CD4-positive, alpha-beta T cell treated with Interleukin-2 at 100 ng/mL for 4 hours (primary cell): ENCODE measurements around the gene MRTFA.
"Not testable (repeated sequence)": the region's sequence is repeated elsewhere in the genome, so short reads cannot be mapped to it uniquely, and the experiment has no call there.

Experiments used
- DNase-seq: peaks from one replicate; pipeline ENCODE4 v3.0.0-alpha.2; 2020; ENCODE audit warnings: low spot score

MRTFA gene

DNA sequence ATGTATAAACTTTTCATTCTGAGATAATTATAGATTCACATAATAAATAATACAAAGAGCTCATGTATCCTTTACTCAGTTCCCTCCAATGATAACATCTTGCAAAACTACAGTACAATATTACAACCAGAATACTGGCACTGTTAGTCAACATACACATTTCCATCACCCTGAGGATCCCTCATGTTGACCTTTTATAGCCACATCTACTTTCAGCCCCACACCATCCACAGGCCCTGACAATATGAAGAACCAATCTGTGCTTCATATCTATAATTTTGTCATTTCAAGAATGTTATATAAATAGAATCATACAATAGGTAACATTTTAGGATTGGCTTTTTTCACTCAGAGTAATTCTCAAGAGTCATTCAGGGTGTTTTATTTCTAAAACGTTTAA, 115.5 kb downstream of the MRTFA start:
- no peak for DNase-seq

DNA sequence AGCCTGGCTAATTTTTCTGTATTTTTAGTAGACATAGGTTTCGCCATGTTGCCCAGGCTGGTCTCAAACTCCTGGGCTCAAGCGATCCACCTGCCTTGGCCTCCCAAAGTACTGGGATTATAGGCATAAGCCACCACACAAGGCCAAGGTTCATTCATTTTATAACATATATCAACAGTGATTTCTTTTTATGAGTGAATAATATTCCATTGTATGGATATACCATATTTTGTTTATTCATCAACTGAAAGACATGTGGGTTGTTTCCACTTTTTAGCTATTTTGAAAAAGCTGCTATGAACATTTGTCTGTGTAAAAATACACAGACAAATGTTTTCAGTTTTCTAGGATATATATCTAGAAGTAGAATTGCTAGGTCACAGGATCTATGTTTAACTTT, 116.0 kb downstream of the MRTFA start:
- no peak for DNase-seq

DNA sequence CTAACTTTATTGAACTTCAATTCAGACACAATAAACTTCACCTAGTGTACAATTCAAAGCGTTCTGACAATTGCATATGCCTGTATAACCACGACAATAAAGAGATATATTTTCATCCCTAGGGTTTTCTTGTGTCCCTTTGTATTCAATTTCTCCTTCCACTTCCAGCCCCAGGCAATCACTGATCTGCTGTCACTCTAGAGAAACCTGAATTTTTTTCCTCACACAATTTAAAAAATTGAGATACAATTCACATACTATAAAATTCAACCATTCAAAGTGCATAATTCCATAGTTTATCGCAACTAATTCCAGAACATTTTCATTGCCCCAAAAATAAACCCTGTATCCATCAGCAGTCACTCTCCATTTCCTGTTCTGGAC, 116.6 kb downstream of the MRTFA start:
- DNase-seq = no peak

DNA sequence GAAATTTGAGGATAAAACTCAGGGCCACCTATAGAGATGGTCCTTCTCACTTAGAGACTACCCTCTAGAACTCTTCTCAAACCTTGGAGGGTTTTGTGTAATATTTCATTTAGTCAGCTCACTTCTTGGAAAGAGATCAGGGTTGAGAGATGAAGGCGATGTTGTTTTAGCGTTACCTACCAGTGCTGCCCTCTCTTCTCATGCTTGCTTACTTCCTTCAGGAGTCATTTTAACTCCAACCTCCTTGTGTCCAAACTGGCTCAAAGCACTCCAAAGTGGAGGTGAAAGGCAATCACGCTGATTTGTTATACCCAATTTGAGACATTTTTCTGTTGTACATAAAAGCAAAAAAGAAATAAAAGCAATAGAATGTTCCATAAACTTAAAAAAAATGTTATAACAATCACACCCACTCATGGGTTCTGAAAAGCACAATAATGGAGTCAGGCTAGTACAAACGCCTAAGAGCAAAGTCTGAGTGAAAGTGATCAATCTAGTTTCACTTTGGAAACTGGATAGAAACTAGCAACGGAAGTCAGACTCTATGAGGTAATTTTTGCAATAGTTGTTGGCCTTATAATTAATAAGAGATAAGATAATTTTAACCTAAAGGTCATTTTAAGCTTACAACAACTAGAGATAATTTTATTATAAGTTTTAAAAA, 117.1 kb downstream of the MRTFA start:
- DNase-seq = peak; percentile 57

DNA sequence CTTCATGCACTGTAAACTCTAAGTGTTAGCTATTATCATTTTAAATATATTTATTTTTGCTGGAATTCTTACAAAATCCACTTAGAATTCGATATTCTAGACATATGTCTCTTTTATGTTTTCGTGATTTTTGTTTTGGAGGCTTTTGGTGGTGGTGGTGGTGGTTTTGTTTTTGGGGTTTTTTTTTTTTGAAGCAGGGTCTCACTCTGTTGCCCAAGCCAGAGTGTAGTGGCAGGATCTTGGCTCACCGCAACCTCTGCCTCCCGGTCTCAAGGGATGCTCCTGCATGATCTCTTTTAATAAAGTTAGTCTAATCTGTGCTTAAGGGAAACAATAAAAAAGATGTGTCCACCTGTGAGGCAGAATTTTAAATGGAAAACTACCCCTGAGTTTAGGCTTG, 117.7 kb downstream of the MRTFA start:
- no peak for DNase-seq

DNA sequence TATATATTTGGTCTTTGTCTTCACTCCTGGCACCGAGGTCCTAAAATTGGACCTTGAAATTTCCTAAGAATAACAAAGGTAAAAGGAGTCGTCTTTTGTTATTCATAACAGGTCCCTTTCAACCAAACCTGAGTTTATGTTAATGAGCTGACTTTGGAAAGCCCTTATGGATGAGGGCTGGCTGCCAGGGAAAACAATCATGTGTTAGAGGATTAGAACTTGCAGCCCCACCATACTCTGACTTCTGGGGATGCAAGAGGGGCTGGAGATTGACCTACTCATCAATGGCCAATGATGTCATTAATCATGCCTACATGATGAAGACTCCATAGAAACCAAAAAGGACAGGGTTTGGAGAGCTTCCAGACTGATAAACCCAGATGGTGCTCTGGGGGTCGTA, 118.9 kb downstream of the MRTFA start:
- DNase-seq = no peak

DNA sequence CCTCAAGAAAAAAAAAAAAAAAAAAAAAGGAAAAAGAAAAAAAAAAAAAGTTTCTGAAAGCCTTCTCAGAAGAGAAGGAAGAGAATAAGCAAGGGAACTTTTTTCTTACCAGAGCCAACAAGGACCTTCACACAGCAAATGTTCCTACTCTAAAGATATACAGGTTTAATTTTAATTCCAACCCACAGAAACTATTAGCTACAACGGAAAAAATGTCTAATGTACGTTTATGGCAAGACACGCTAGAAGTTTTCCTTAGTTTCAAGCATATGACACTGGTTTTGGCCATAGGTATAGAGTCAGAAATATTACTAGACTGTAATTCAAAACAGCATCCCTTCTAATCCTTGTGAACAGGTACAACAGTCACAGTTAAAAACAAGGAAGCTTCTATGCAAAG, 120.1 kb downstream of the MRTFA start:
- no peak for DNase-seq

DNA sequence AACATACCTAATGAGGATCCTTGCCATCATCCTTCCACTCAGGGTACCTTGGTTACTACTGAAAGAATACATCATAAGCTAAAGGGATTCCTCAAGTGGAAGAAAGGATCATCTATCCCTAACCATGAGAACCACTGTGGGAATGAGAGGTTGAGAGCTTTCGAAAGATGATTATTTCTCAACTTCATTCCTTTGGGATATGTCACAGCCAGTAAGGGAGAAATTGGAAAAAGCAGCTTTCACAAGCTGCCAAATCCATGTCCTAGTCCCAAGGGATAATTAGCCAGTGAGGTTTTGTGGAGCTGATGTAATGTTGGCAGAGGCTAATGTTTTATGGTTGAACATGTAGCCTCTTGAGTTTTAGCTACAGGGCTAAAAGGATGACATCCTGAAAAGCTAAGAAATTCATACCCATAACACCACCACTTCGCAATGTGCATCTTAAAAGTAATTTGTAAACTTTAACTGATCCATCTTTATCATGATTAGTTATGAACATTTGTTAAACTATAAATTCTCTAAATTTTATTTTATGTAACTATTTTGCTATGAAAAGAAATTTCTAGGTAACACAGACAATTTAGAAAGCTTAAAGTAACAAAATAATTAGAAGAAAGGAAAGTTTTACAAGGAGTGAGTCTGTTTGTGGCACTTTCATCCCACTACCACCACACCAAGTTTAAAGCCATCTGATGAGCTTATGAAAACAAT, 123.9 kb downstream of the MRTFA start:
- DNase-seq = no peak

DNA sequence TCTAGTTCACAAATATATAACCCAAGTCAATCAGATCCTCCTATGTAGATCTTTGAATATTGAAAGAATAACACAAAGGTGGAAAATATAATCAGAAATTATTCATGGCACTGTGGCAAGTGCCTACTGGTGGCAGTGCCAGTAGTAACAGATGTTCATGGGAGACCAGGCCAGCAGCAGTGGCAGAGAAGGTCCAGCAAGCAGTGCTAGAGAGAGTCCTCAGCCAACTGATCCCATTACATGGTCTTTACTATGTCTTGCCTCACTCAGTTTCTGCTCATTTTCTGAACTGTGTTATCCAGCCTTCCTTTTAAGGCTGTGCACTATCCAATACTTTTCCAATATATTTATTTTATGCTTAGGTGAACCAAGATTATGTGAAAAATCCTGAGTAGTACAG, 124.9 kb downstream of the MRTFA start:
- DNase-seq = no peak

DNA sequence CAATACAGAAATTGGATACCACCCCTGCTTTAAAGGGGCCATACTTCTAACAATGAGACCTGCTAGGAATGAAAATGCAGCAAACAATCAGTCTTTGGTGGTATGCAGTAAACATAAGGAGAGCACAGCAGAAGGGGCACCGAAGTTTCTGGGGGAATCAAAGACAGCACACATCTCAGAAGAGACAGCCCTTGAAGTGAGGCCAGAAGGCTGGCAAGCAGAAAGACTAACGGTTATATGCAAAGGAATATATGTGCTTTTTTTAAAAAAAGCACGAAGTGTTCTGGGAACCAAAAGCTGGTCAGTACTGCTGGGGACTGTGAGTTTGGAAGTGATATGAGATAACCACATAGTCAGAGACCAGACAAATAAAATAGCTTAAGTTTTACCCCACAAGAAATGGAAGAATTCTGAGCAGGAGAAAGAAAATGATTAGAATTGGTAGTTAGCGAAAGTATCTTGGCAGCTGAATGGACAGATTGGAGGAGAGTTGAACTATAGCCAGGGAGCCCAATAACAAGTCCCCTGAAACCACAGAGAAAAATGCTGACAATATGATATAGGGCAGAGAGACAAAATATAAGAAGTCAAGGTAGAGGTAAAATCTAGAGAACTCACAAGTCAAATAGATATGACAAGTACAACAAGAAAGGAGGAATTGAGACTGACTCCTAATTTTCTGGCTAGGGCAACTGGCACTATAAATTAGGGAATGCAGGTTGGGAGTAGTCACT, 125.7 kb downstream of the MRTFA start:
- no peak for DNase-seq

DNA sequence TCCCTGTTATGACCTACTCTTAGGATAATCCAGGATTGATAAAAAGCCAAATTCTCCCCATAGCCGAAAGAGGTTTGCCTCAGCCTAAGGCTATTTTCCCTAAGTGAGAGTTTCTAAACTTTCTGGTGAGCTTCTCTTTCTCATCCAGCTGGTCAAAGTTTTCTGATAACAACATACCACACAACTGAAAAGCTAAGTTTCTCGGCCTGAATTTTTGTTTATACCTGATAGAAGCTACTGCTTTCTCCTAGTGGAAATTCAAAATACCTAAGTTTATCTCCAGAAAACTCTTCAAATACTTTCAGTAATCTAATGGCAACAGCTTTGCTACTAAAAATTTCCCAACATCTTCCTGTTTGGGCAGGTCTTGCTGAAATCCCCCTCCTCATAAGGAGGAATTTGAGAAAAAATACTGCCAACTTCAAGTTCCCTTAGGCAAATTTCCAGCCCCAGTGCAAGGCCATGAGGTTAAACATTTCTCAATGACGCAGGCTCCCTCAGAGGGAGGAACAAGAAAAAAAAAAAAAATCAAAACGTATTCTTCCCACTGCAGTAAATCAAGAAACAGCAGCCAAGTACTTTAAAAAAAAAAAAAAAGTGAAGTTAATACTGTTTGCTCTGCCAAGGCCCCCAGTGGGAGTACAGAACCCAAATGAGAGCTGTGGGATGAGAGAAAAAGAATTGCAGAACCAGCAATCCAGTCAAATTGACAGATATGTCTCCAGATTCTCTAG, 127.0 kb downstream of the MRTFA start:
- DNase-seq = no peak

DNA sequence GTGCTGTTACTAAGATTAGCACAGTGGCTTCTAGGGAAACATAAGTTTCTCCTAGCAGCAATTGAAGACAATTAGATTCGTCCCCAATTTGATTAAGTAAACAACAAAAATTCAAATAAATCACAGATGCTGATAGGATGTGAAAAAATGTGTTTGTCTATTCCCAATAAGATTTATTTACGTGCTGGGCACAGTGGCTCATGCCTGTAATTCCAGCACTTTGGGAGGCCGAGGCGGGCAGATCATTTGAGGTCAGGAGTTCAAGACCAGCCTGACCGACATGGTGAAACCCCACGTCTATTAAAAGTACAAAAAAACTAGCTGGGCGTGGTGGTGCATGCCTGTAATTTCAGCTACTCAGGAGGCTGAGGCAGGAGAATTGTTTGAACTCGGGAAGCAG, 128.5 kb downstream of the MRTFA start:
- not testable (repeated sequence) for DNase-seq

DNA sequence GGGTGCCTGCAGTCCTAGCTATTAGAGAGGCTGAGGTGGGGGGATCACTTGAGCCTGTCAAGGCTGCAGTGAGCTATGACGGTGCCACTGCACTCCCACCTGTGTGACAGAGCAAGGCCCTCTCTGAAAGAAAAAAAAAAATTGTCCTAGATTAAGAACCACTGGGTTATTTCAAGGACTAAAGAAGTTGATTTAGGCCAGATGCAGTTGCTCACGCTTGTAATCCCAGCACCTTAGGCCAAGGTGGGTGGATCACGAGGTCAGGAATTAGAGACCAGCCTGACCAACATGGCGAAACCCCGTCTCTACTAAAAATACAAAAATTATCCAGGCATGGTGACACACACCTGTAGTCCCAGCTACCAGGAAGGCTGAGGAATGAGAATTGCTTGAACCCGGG, 129.0 kb downstream of the MRTFA start:
- no peak for DNase-seq

DNA sequence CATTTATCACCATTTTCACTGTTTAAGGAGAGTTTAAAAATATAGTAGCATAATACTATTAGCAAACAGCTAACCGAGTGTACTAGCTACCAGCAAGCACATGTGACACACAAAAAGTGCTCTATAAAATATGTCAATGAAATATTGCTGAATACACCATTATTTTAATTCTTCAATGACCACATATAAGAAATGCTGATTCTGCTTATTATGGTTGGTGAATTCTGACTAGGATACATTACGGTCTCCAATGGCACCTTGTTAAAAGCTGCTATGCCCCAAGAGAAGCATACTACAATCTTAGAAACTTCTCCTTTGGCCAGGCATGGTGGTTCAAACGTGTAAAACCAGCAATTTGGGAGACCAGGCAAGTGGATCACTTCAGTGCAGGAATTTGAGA, 129.8 kb downstream of the MRTFA start:
- no peak for DNase-seq

DNA sequence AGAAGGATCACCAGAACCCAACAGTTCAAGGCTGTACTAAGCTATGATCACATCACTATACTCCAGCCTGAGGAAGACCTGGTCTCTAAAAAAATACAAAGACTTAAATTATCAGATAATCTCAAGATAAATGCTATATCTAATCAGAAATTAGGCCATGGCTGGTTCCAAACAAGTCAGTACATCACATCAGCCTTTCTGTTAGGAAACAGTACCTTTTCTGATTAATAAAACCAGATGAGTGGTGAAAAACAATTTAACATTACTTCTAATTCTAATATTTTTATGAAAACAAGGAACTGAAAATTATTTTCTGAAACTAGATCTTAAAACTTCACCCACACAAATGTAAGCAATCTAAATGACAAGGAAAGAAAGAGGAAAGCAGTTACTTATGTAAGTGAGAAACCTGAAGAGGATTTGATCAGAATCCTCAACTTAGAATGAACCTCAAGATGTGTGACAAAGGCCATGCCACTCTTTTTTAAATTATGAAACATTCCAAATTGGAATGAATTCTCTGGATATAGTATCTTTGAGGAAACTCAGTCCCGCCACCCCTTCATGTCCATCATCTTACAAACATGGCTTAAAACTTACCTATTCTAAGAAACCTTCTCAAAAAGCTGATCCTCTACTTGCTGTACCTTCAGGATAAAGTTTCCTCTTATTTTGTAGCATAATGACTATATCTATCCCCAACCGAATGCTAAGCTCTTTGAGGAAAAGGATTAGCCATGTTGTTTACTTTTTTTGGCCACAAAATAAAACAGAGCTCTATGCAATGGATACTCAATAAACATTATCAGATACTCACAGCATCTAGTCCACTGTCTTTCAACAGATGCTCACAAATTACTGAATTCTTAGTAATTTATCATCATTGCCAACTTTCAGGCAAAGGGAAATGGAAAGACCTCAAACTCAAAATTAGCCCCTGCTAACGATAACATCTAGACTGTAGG, 132.0 kb downstream of the MRTFA start:
- DNase-seq = no peak

DNA sequence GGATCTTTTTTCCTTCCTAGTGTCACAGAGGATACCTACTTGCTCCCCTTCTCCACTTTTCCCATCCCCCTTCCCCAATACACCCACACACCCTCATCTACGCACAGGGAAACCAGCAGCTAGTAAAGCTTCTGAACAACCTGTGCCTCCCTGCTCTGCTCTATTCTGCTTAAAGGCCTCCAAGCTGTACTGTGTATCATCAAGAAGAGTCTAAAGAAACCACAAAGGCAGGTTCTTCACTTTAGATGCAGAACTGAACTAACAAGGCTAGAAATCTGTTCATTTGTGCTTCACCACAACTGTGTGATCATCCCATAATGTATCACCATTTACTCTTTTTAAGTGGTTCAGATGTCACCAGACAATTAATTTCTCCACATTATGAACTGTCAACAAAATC, 133.6 kb downstream of the MRTFA start:
- DNase-seq = no peak

DNA sequence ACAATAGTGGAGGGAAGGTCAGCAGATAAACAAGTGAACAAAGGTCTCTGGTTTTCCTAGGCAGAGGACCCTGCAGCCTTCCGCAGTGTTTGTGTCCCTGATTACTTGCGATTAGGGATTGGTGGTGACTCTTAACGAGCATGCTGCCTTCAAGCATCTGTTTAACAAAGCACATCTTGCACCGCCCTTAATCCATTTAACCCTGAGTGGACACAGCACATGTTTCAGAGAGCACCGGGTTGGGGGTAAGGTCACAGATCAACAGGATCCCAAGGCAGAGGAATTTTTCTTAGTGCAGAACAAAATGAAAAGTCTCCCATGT, 136.1 kb downstream of the MRTFA start:
- DNase-seq = not testable (repeated sequence)

DNA sequence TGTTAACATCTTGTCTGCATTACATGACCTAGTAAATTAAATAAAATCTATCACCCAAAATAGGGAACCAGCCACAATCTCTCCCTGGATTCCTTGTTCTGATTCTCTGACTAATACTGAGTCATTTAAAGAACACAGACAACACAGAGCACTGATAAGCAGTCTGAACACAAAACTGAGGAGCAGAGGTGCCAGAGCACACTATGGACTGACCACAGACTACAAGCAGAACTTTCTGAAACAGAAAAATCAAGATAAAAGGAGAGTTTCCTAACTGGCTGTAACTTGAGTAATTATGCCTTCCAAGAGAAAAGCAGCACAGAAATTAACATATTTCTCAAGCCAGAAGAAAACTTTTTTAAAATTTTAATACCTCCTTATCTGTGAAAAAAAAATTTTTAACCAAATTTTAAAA, 137.3 kb downstream of the MRTFA start:
- DNase-seq = no peak

DNA sequence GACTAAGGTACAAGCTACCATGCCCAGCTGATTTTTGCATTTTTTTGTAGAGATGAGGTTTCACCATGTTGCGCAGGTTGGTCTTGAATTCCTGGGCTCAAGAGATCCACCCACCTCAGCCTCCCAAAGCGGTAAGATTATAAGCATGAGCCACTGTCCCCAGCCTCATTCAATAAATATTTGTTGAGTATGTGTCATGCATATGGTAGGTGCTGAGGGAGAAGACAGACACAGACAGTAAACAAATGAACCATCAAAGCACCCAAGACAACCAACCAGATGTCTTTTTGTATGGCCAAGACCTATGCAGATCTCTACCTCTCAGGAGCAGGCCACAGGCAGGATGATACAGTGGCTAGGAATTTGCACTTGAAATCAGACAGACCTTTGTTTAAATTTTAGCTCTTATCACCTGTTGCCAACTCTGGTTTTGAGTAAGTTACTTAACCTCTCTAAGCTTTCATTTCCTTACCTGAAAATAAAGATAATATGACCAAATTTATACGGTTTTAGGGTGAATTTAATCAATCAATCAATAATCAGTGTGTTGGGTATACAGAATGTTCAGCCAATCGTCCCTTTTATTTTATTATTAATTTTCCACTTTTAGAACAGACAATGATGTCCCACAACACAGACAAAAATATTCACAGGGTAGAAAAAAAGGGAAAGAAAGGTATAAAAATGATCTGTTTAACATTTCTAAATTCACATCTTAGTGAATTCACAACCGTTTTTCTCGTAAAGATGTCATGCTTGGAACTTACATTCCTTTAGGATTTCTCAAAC, 137.9 kb downstream of the MRTFA start:
- no peak for DNase-seq

DNA sequence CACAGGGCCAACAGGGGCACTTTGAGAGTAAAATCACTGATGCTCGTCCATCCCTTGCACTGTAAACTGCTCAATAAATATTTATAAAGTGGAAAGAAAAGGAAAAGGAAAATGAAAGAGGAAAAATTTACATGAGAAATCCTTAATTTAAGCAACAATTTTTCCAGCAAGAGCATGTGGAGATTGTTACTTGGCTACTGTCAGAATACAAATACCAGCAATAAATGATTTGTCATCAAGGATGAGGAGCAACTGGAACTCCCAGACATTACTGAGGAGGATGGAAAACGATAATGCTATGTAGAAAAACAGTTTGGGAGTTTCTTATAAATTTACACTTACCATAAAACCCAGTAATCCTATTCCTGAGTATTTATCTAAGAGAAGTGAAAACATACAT, 143.1 kb downstream of the MRTFA start:
- no peak for DNase-seq
